Adipose tissue (tissue), 3 donors: ENCODE data around the gene ZNF692. TPM values are rescaled to one million over a fixed set of nuclear protein-coding genes. Genes with fewer than 3 reads are reported as not detected.
"Not testable (repeated sequence)": the region's sequence is repeated elsewhere in the genome, so short reads cannot be mapped to it uniquely, and the experiment has no call there.

Source experiments
- H3K27ac ChIP-seq: one replicate; pipeline ENCODE4 v1.5.1; 2013; ENCODE audit warnings: low read depth, low read length
- whole genome bisulfite sequencing, 3 donors: extraction: QIAGEN DNeasy Blood & Tissue Kit; methylation state at CpG; one replicate each; pipeline ENCODE4 v1.1.7; 2013; 5-methylcytosine and 5-hydroxymethylcytosine counted together
- polyA plus RNA-seq, 3 donors: library from polyadenylated mRNA; stranded (reverse); fragments of 200-250 nt; gene quantifications; one replicate each; pipeline ENCODE4 v1.2.3, GENCODE V29; 2013
- donor health status: healthy with polysubstance abuse.
- donor health status: Bipolar disorder and iron deficiency.
- donor health status: healthy.

ZNF692 gene
- polyA plus RNA-seq, 3 donors = 18.3 to 30.4 (median 25.3) TPM

GRCh38 chr1:248818505-248819374 is 40.1 kb downstream of the ZNF692 start:
- 60 to 89% (median 62%) methylated on average over 5 of the region's 5 CpGs for WGBS, 3 donors
- H3K27ac ChIP-seq = no peak overlapping the region

DNA sequence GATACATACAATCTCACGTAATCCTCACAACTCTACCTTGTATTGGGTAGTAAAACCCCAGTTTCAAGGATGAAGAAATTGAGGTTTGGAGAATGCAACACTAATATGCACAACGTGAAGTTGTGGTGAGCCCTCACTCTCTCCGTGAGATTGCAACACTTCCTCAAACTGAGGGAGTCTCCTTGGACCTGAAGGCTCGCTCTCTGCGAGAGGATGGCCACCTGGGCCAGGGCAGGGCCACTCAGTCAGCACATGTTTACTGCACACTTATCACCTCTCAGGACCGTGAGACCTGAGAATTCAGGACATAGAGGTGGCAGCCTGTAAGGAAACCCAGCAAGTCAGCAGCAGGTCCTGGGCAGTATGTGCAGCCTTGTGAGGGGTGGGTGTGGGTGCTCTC is 41.8 kb downstream of the ZNF692 start:
- H3K27ac ChIP-seq = no peak overlapping the region
- WGBS, 3 donors = 50 to 53% (median 52%) methylated on average over 6 of the region's 6 CpGs

- no peak overlapping the region for H3K27ac ChIP-seq
- WGBS, 3 donors = 86 to 88% (median 86%) methylated on average over 13 of the region's 13 CpGs
These were observed 42.6 kb downstream of the ZNF692 start for GRCh38 chr1:248816042-248816851.

DNA sequence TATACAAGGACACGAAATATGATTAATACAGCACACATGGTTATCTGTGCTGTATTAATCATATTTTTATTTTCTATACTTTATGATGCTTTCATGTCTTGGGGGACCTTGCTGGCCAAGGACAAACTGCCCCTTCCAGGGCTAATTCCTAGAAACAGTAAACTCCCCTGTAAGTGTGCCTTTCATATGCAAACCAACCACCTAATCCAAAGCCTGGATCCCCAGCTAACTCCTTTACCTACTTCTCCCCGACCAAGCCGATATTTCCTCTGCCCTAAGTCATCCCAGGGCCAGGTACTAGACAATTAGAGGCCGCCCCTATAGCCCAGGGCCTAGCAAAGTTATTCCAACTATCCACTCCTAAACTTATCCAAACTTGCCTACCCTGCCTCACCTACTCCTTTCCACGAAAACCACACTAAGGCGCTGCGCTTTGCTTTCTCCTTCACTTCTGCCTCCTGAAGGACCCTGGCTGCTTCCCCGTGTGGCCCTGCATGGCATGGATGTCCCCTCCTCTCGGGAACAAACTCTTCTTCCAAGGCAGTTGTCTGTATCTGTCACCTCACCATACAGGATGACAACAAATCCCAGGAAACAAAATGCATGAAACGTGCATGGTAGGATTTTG is 43.4 kb downstream of the ZNF692 start:
- no peak overlapping the region for H3K27ac ChIP-seq
- WGBS, 3 donors = 90 to 92% (median 92%) methylated on average over 10 of the region's 10 CpGs

- WGBS, 3 donors = 89 to 96% (median 91%) methylated on average over 16 of the region's 16 CpGs
- H3K27ac ChIP-seq = no peak overlapping the region
These were observed 44.5 kb downstream of the ZNF692 start for GRCh38 chr1:248814351-248814750.

GRCh38 chr1:248813546-248813945 is 45.3 kb downstream of the ZNF692 start:
- 94 to 96% (median 95%) methylated on average over 8 of the region's 8 CpGs for WGBS, 3 donors
- no peak overlapping the region for H3K27ac ChIP-seq

DNA sequence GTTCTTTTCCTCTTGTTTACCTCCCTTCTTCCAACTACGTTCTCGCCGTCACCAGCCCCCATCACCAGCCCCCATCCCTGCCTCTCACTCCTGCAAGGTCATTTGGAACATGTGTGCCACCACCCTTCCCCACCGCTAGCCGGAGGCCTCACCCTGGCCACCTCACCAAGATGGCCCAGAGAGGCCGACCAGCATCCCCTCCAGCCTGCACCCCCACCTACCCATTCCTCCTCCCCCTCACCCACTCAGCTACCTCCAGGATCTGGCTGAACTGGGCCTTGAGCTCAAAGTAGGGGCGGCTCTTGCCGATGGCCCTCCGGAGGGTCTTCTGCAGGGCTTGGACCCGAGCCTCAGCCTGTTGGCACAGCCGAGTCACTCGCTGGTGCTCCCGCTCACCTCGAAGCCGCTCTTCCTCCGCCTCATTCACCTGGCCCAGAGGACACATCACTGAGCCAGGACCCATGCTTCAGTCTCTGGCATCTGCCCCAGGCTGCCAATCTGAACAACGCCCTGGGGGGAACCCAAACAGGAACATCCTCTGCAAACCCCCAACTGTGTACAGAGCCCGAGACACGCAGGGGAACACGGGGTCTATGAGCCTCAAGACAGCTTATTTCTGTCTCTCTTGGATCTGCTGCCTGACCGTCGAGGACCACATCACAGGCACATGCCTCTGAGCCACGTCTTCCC is 46.0 kb downstream of the ZNF692 start:
- H3K27ac ChIP-seq = no peak overlapping the region
- WGBS, 3 donors = 93 to 97% (median 96%) methylated on average over 23 of the region's 23 CpGs

DNA sequence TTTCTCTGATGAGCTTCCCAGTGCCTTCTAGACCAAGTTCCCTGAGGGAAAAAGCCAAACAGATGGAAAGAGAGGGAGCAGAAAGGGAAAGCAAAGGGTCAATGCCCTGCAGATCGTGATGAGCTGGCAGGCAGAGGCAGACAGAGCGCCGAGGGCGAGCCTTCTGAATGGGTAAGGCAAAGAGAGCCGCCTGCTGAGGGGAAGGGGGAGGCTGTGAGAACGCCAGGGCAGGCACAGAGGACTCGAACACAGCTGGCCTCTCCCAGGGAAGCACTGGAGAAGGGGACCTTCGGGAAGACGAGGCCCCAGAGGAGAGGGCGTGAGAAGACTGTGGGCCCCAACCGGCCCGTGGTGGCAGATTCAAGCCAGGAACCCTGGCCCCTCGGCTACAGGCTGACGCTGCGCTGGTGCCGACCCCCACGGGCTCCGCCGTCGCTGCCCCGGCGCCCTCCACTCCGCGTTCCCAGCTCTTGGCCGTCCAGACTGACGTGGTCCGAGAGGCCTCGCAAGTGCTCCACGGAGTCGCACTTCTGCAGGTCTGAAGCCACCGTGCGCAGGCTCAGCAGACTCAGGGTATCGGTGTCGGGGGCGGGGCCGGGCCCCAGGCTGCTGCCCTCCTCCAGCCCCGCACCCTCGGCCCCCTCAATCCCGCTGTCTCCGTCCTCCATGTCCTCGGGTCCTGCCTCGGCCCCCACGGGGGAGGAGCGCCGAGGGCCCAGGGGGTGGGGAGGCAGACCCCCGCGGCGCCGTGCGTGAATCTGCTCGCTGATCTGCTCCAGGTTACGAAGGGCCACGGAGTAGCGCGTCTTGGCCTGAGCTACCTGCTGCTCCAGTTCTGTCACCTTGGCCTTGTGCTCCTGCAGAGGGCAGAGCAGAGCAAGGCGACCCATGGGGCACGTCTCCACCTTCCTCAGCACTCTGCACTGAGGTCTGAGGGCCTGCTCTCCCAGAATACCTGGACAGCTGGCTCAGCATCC is 47.1 kb downstream of the ZNF692 start:
- 85 to 91% (median 91%) methylated on average over 47 to 57 of the region's 57 CpGs for WGBS, 3 donors
- no peak overlapping the region for H3K27ac ChIP-seq

DNA sequence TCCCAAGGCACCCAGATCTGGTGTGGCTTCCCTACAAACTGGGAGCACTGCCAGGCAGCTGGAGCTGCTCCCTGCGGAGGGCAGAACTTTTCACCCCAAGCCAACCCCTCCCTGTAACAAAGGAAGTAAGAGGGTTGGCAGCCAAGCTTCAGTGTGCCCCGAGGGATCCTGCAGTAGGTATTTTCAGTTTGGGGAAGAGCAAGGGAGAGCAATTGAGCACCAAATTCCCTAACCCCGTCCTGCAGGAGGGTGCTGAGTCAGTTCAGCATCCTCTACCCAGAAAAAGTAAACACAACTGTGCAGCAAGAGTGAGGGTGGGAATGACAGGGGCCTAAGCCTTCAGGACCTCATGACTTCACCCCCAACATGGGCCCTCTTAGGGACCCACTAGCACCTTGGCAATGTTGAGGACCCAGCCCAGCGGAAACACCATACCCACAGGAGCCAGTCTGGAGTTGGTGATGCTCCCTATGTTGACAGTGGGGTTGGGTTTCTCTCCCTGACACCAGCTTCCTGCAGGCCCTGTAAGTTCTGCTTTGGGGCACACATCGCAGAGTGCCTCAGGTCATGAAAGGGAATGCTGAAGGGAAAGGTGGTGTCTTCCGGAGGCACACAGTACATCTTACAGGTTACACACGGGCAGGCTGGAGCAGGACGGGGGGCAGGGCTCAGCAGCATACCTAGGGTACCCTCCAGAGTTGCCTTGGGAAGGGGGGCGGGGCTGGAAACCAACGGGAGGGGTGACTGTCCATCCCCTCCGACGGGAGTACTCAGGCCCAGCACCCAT is 48.0 kb downstream of the ZNF692 start:
- WGBS, 3 donors = 46 to 65% (median 53%) methylated on average over 12 of the region's 12 CpGs
- H3K27ac ChIP-seq = no peak overlapping the region

DNA sequence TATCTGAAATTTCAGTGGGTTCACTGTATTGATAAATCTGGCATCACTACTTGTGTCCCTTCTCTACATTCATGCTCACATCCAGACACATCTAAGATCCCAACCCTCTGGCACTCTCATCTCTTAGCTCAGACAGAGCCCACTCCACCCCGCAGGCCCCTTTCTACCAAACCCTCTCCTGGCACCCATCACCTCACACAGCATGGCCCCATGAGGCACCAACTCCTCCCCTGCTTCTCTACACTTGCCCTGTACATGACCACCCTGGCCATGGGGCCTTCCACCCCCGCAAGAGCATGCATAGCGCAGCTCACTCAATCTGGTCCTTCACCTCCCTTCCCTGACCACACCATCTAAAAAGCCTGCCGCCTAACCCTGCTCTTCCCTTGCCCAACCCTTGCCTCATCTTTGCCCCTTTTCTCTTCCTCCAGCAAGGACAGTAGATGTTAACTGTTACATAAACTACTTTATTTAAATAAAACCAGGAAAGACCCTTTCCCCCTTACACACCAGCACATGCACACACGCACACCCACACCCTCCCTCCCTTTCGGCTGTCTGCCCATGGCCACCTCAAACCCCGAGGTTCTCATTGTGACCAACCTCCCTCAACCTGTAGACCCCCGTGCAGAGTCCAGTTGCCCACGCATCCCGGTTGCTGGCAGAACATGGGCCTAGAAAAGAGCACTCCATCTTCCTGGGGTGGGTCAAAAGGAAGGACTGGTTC is 48.7 kb downstream of the ZNF692 start:
- H3K27ac ChIP-seq = no peak overlapping the region
- 70 to 76% (median 70%) methylated on average over 10 of the region's 10 CpGs for WGBS, 3 donors

- H3K27ac ChIP-seq = no peak overlapping the region
- WGBS, 3 donors = 77 to 80% (median 79%) methylated on average over 9 of the region's 9 CpGs
These were observed 50.0 kb downstream of the ZNF692 start for GRCh38 chr1:248808876-248809275.

DNA sequence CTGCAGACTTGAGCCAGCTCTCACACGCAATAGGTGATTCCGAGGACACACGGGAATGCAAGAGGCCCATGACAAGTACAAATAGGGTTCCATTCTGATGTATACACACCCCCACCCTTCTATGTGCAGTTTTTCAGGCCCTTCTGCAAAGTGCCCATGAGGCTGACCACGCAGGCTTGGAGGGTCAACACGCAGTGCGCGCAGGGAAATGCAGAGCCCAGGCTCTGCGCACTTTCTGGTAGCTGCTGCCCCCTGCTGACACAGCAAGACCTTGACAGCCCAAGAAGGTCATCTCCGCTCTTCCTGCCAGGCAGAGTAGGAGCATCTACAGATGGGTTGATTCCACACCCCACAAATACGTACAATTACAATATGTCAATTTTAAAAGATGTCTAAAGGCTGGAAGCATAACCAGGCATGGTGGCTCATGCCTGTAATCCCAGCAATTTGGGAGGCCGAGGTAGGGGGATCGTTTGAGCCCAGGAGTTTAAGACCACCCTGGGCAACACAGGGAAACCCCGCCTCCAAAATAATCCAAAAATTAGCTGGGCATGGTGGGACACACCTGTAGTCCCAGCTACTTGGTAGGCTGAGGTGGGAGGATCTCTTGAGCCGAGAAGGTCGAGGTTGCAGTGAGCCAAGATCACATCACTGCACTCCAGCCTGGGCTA is 51.7 kb downstream of the ZNF692 start:
- 39 to 41% (median 40%) methylated on average over 15 of the region's 15 CpGs for WGBS, 3 donors

GRCh38 chr1:248805876-248806275 is 53.0 kb downstream of the ZNF692 start:
- no peak overlapping the region for H3K27ac ChIP-seq
- 51 to 100% (median 74%) methylated on average over 1 of the region's 1 CpG for WGBS, 3 donors

More for the DNA sequence above, 51.7 kb downstream of the ZNF692 start:
- no peak overlapping the region for H3K27ac ChIP-seq

- WGBS, 3 donors = 45 to 55% (median 52%) methylated on average over 10 of the region's 10 CpGs
- no peak overlapping the region for H3K27ac ChIP-seq
These were observed 53.9 kb downstream of the ZNF692 start for GRCh38 chr1:248804771-248805681.

DNA sequence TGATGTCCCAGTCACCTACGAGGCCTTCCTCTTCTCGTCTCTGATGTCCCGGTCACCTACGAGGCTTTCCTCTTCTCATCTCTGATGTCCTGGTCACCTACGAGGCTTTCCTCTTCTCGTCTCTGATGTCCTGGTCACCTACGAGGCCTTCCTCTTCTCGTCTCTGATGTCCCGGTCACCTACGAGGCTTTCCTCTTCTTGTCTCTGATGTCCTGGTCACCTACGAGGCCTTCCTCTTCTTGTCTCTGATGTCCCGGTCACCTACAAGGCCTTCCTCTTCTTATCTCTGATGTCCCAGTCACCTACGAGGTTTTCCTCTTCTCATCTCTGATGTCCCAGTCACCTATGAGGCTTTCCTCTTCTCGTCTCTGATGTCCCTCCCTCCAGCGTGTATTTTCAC is 55.4 kb downstream of the ZNF692 start:
- not testable (repeated sequence) for H3K27ac ChIP-seq
- WGBS, 3 donors = 74 to 87% (median 81%) methylated on average over 15 of the region's 15 CpGs
